ENCODE measurements around the gene CCND2. TPM values are rescaled to one million over a fixed set of nuclear protein-coding genes. Genes with fewer than 3 reads are reported as not detected.

Gene CCND2
- total RNA-seq, 2 experiments from 2014 or later: 572 to 592 TPM

GRCh38 chr12:4257442-4257841 is 16.1 kb upstream of the CCND2 start:
- no peak overlapping the region for H3K27ac Mint-ChIP-seq
- no peak for DNase-seq
- ChIA-PET POLR2A (interaction anchor here (1.2 to 1.7 kb wide), 2 partner anchors 14 to 19 kb away, joined by 3 read pairs; no protein-coding TSS in a partner anchor), CTCF (interaction anchor here (0.7 to 4.1 kb wide), 6 partner anchors 11 to 150 kb away, joined by 3 to 16 read pairs (median 6); no protein-coding TSS in a partner anchor)
- H3K4me3 Mint-ChIP-seq: no peak overlapping the region
- H3K9me3 Mint-ChIP-seq (ENCODE audit: insufficient read depth): peaks cover 16% of the 10 kb centered on the region
- peaks cover 9% of the 10 kb centered on the region for H3K4me1 Mint-ChIP-seq (ENCODE audit: low read depth)
- H3K36me3 Mint-ChIP-seq (ENCODE audit: low read depth): peaks cover 9% of the 10 kb centered on the region
- no peak for ATAC-seq
- H3K27me3 Mint-ChIP-seq (ENCODE audit: low read depth): peaks cover 5% of the 10 kb centered on the region

GRCh38 chr12:4259099-4259498 is 14.5 kb upstream of the CCND2 start:
- POLR2A ChIA-PET: interaction anchor here (1.3 kb wide), 1 partner anchor 17 kb away, joined by 3 read pairs; no protein-coding TSS in a partner anchor
- no peak overlapping the region for H3K4me3 Mint-ChIP-seq
- peaks cover 9% of the 10 kb centered on the region for H3K36me3 Mint-ChIP-seq (ENCODE audit: low read depth)
- no peak overlapping the region for H3K27ac Mint-ChIP-seq
- H3K9me3 Mint-ChIP-seq (ENCODE audit: insufficient read depth): peaks cover 16% of the 10 kb centered on the region
- H3K27me3 Mint-ChIP-seq (ENCODE audit: low read depth): peaks cover 3% of the 10 kb centered on the region
- DNase-seq (no peak), ATAC-seq (no peak)
- H3K4me1 Mint-ChIP-seq (ENCODE audit: low read depth): peaks cover 9% of the 10 kb centered on the region
- CTCF ChIA-PET: interaction anchor here (0.7 to 4.1 kb wide), 2 partner anchors 10 to 18 kb away, joined by 3 to 16 read pairs; no protein-coding TSS in a partner anchor

GRCh38 chr12:4261655-4262054 is 11.9 kb upstream of the CCND2 start:
- Mint-ChIP-seq H3K27me3 (ENCODE audit: low read depth) (peaks cover 8% of the 10 kb centered on the region), H3K4me3 (no peak overlapping the region), H3K9me3 (ENCODE audit: insufficient read depth) (peaks cover 16% of the 10 kb centered on the region), H3K27ac (no peak overlapping the region), H3K36me3 (ENCODE audit: low read depth) (peaks cover 9% of the 10 kb centered on the region), H3K4me1 (ENCODE audit: low read depth) (peaks cover 2% of the 10 kb centered on the region)
- no peak for DNase-seq
- no peak for ATAC-seq
- CTCF ChIA-PET: interaction anchor here (0.8 to 3.9 kb wide), 4 partner anchors 16 to 263 kb away, joined by 3 to 13 read pairs (median 3); no protein-coding TSS in a partner anchor
- POLR2A ChIA-PET: no interaction called here

- ChIA-PET CTCF (interaction anchor here (2.2 to 3.9 kb wide), 2 partner anchors 12 to 158 kb away, joined by 7 to 13 read pairs; no protein-coding TSS in a partner anchor), POLR2A (interaction anchor here (1.1 kb wide), 1 partner anchor 8 kb away, joined by 3 read pairs; the partner anchor contains the start of gene CCND2)
- Mint-ChIP-seq H3K9me3 (ENCODE audit: insufficient read depth) (no peaks in the 10 kb centered on the region), H3K27me3 (ENCODE audit: low read depth) (peaks cover 10% of the 10 kb centered on the region), H3K4me1 (ENCODE audit: low read depth) (peaks cover 14% of the 10 kb centered on the region), H3K4me3 (no peak overlapping the region), H3K36me3 (ENCODE audit: low read depth) (peaks cover 3% of the 10 kb centered on the region), H3K27ac (no peak overlapping the region)
- no peak for DNase-seq
- ATAC-seq: no peak
Observed at GRCh38 chr12:4265280-4265679, 8.3 kb upstream of the CCND2 start.

GRCh38 chr12:4266990-4267389 is 6.6 kb upstream of the CCND2 start:
- ChIA-PET CTCF (interaction anchor here (2.6 to 8.0 kb wide), 4 partner anchors 112 to 382 kb away, joined by 13 to 91 read pairs (median 32); no protein-coding TSS in a partner anchor), POLR2A (interaction anchor here (5.7 to 12.1 kb wide), 2 partner anchors 102 to 125 kb away, joined by 34 to 260 read pairs; no protein-coding TSS in a partner anchor)
- H3K4me3 Mint-ChIP-seq: no peak overlapping the region
- H3K27me3 Mint-ChIP-seq (ENCODE audit: low read depth): peaks cover 7% of the 10 kb centered on the region
- no peak overlapping the region for H3K27ac Mint-ChIP-seq
- peaks cover 14% of the 10 kb centered on the region for H3K4me1 Mint-ChIP-seq (ENCODE audit: low read depth)
- ATAC-seq (no peak), DNase-seq (no peak)
- H3K36me3 Mint-ChIP-seq (ENCODE audit: low read depth): peaks cover 5% of the 10 kb centered on the region
- no peaks in the 10 kb centered on the region for H3K9me3 Mint-ChIP-seq (ENCODE audit: insufficient read depth)

GRCh38 chr12:4267704-4268328 is 5.7 kb upstream of the CCND2 start:
- H3K36me3 Mint-ChIP-seq (ENCODE audit: low read depth): peaks cover 5% of the 10 kb centered on the region
- DNase-seq (no peak), ATAC-seq (no peak)
- H3K4me1 Mint-ChIP-seq (ENCODE audit: low read depth): peaks cover 18% of the 10 kb centered on the region
- peak overlapping the region; percentile 99 for H3K4me3 Mint-ChIP-seq
- ChIA-PET POLR2A (interaction anchor here (0.6 to 12.1 kb wide), 13 partner anchors 10 to 305 kb away, joined by 3 to 260 read pairs (median 12); no protein-coding TSS in a partner anchor), CTCF (interaction anchor here (0.8 to 8.0 kb wide), 18 partner anchors 10 to 385 kb away, joined by 3 to 91 read pairs (median 6); no protein-coding TSS in a partner anchor)
- H3K9me3 Mint-ChIP-seq (ENCODE audit: insufficient read depth): no peaks in the 10 kb centered on the region
- peaks cover 7% of the 10 kb centered on the region for H3K27me3 Mint-ChIP-seq (ENCODE audit: low read depth)
- peak overlapping the region; percentile 98 for H3K27ac Mint-ChIP-seq

GRCh38 chr12:4268329-4269181 is 5.0 kb upstream of the CCND2 start:
- DNase-seq: peak; percentile 59
- H3K4me1 Mint-ChIP-seq (ENCODE audit: low read depth): peaks cover 21% of the 10 kb centered on the region
- POLR2A ChIA-PET: interaction anchor here (0.6 to 12.1 kb wide), 30 partner anchors 9 to 399 kb away, joined by 3 to 260 read pairs (median 4); no protein-coding TSS in a partner anchor
- ATAC-seq: no peak
- H3K36me3 Mint-ChIP-seq (ENCODE audit: low read depth): peaks cover 5% of the 10 kb centered on the region
- peak overlapping the region; percentile 98 for H3K27ac Mint-ChIP-seq
- H3K9me3 Mint-ChIP-seq (ENCODE audit: insufficient read depth): no peaks in the 10 kb centered on the region
- H3K4me3 Mint-ChIP-seq: peak overlapping the region; percentile 99
- CTCF ChIA-PET: interaction anchor here (0.8 to 8.0 kb wide), 24 partner anchors 9 to 386 kb away, joined by 3 to 91 read pairs (median 4); no protein-coding TSS in a partner anchor
- H3K27me3 Mint-ChIP-seq (ENCODE audit: low read depth): peaks cover 7% of the 10 kb centered on the region

- Mint-ChIP-seq H3K4me3 (peak overlapping the region; percentile 99), H3K27ac (peak overlapping the region; percentile 98), H3K36me3 (ENCODE audit: low read depth) (peaks cover 11% of the 10 kb centered on the region), H3K9me3 (ENCODE audit: insufficient read depth) (no peaks in the 10 kb centered on the region), H3K4me1 (ENCODE audit: low read depth) (peaks cover 21% of the 10 kb centered on the region), H3K27me3 (ENCODE audit: low read depth) (peaks cover 7% of the 10 kb centered on the region)
- ChIA-PET CTCF (interaction anchor here (0.8 to 8.0 kb wide), 11 partner anchors 8 to 275 kb away, joined by 3 to 91 read pairs (median 7); no protein-coding TSS in a partner anchor), POLR2A (interaction anchor here (0.6 to 12.1 kb wide), 32 partner anchors 8 to 400 kb away, joined by 3 to 260 read pairs (median 4); no protein-coding TSS in a partner anchor)
- ATAC-seq (peak; percentile 15), DNase-seq (peak; percentile 97)
Observed at GRCh38 chr12:4269279-4269991, 4.1 kb upstream of the CCND2 start.

GRCh38 chr12:4270016-4270830 is 3.3 kb upstream of the CCND2 start:
- POLR2A ChIA-PET: interaction anchor here (0.9 to 12.1 kb wide), 28 partner anchors 7 to 401 kb away, joined by 3 to 260 read pairs (median 6); no protein-coding TSS in a partner anchor
- peaks cover 19% of the 10 kb centered on the region for H3K36me3 Mint-ChIP-seq (ENCODE audit: low read depth)

More at GRCh38 chr12:4270016-4270830, 3.3 kb upstream of the CCND2 start:
- no peak for ATAC-seq
- peak; percentile 57 for DNase-seq
- CTCF ChIA-PET: interaction anchor here (1.0 to 8.0 kb wide), 12 partner anchors 7 to 272 kb away, joined by 3 to 91 read pairs (median 12); no protein-coding TSS in a partner anchor
- peaks cover 21% of the 10 kb centered on the region for H3K4me1 Mint-ChIP-seq (ENCODE audit: low read depth)
- H3K4me3 Mint-ChIP-seq: peak overlapping the region; percentile 99
- H3K27me3 Mint-ChIP-seq (ENCODE audit: low read depth): peaks cover 7% of the 10 kb centered on the region
- peak overlapping the region; percentile 99 for H3K27ac Mint-ChIP-seq
- no peaks in the 10 kb centered on the region for H3K9me3 Mint-ChIP-seq (ENCODE audit: insufficient read depth)

All from activated CD8-positive, alpha-beta T cell treated with anti-CD3 and anti-CD28 coated beads, Interleukin-2, amount 10 ng/mL, durations not matched to agents 7 days and 5 days (primary cell).